Right lobe of liver (tissue), 6 donors: ENCODE measurements around the gene PTPRM. TPM values are rescaled to one million over a fixed set of nuclear protein-coding genes. Genes with fewer than 3 reads are reported as not detected.

Source experiments
- ATAC-seq, 4 donors: fragments of 200-7000 bp; cut with Tn5 transposase; one replicate each; pipeline ENCODE4 v1.9.1; 2020; ENCODE audit warnings: mild to moderate bottlenecking in 4 of 4, moderate library complexity in 4 of 4
- DNase-seq, 3 donors: peaks; one replicate each; pipeline ENCODE4 v3.0.0-alpha.2; 2020
- H3K27ac ChIP-seq, 3 donors: fragments of 200-600 bp; one replicate each; pipeline ENCODE4 v1.8.0; 2022
- H3K27me3 ChIP-seq, 2 donors: fragments of 200-600 bp; one replicate each; pipeline ENCODE4 v1.8.0; 2022
- H3K36me3 ChIP-seq, 4 donors: fragments of 200-600 bp; sonication (generic) in 1 of 4; one replicate each; pipeline versions ENCODE4 v1.5.1 to v1.8.0; 2017 to 2022; ENCODE audit warnings: control low read depth in 1 of 4
- H3K4me1 ChIP-seq, 4 donors: fragments of 200-600 bp; sonication (generic) in 1 of 4; one replicate each; pipeline versions ENCODE4 v1.5.1 to v1.8.0; 2017 to 2022; ENCODE audit warnings: control low read depth in 1 of 4
- H3K4me3 ChIP-seq, 3 donors: fragments of 200-600 bp; one replicate each; pipeline ENCODE4 v1.8.0; 2022
- H3K9me3 ChIP-seq, 4 donors: fragments of 200-600 bp; sonication (generic) in 1 of 4; one replicate each; pipeline versions ENCODE4 v1.5.1 to v1.8.0; 2017 to 2022; ENCODE audit warnings: control low read depth in 1 of 4
- POLR2A ChIP-seq: fragments of 450-650 bp; IDR thresholded peaks from one replicate; pipeline ENCODE4 v1.6.1; 2017; ENCODE audit warnings: antibody characterized with exemption, mild to moderate bottlenecking
- WGBS: methylation state at CpG from one replicate; pipeline ENCODE4 v1.1.6; 2018; ENCODE audit warnings: low coverage, low lambda C conversion rate; ENCODE audit not compliant: insufficient coverage; ENCODE audit errors: missing lambda C conversion rate; 5-methylcytosine and 5-hydroxymethylcytosine counted together
- intact Hi-C, 2 donors: fragments of 100-400 bp; cut with DNase I; formaldehyde crosslinking; loops; one replicate each; pipeline versions ENCODE4 v1.11.2 to v1.14.1; 2022
- total RNA-seq, 6 experiments: library from RNA; depleted of rRNA in 2 of 6; stranded (reverse); fragments of >200 nt in 2 of 6; fragmentation: NEBNext Ultra II Directional in 3 of 6; extraction: Animal tissue kit (Norgen Biotek cat#: 25700) in 3 of 6; gene quantifications; one replicate each; pipeline versions ENCODE4 v1.1.0 to v1.2.4, GENCODE V29; 2016 to 2023
- TF ChIP-seq, protein P1 (sequence below), 4 donors: fragments of 200-600 bp in 3 of 4; fragments of 450-650 bp in 1 of 4; IDR thresholded peaks; one replicate each; pipeline versions ENCODE4 v1.5.1 to v1.8.0; 2016 to 2022; ENCODE audit warnings: antibody characterized with exemption in 4 of 4, mild to moderate bottlenecking in 2 of 4
- donor health status: DM: no; HTN: yes; CAD: no.
- donor health status: DM: no; HTN: no; CAD: no.
- donor health status: DM: no; HTN: no; CAD: no.
- donor health status: DM: no; HTN: yes; CAD: no.
- donor health status: DM: no; HTN: yes; CAD: no.

PTPRM gene
- total RNA-seq, 6 experiments from 2014 or later, result 15.1 to 45.7 (median 26.5) TPM

DNA sequence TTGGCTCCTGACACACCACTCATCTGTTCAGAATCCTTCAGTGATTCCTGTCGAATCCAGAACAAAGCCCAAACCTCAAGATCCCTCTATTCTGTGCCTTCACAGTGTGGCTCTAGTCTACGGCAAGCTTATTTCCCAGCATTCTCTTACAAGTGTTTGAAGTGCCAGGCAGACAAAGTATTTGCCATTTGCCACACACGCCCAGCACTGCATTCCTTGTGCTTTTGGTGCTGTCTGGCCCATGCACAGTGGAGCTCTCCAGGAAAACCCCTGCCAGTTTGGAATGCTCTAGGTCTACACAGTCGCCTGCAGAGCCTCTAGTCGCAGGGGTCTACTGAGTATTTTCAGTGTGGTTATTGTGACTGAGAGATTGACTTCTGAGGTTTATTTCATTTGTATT lies 783.5 kb downstream of the PTPRM start:
- H3K4me3 ChIP-seq, result no peak overlapping the region
- H3K36me3 ChIP-seq, result no peaks in the 10 kb centered on the region
- ATAC-seq (no peak), DNase-seq (no peak)
- no peak for TF ChIP-seq POLR2A
- TF ChIP-seq, protein P1, sequence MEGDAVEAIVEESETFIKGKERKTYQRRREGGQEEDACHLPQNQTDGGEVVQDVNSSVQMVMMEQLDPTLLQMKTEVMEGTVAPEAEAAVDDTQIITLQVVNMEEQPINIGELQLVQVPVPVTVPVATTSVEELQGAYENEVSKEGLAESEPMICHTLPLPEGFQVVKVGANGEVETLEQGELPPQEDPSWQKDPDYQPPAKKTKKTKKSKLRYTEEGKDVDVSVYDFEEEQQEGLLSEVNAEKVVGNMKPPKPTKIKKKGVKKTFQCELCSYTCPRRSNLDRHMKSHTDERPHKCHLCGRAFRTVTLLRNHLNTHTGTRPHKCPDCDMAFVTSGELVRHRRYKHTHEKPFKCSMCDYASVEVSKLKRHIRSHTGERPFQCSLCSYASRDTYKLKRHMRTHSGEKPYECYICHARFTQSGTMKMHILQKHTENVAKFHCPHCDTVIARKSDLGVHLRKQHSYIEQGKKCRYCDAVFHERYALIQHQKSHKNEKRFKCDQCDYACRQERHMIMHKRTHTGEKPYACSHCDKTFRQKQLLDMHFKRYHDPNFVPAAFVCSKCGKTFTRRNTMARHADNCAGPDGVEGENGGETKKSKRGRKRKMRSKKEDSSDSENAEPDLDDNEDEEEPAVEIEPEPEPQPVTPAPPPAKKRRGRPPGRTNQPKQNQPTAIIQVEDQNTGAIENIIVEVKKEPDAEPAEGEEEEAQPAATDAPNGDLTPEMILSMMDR (IDR thresholded peaks at IDR 0.05), result no peak
- no peaks in the 10 kb centered on the region for H3K9me3 ChIP-seq
- no peaks in the 10 kb centered on the region for H3K27me3 ChIP-seq
- H3K4me1 ChIP-seq, result no peaks in the 10 kb centered on the region
- no peak overlapping the region for H3K27ac ChIP-seq
- intact Hi-C loops, result no loop called here
- WGBS, result 97% methylated on average over 4 of the region's 5 CpGs

DNA sequence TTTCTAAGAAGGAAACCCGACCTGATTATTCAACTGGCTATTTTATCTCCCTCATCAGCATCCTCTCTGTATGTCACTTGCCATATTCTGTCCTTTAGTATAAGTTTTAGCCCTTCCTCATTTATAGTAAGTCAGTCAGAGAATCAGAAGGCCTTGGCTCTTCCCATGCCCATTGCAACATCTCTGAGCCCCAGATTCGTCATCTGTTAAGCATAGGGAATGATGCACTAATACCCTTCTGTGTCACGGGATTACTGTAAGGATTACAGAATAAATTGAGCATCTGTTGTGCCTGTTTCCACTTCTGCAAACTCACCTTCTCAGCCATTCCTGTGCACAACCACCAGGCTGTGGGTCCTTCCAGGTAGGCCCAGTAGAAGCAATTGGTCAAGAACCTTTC lies 784.0 kb downstream of the PTPRM start:
- no peak overlapping the region for H3K4me3 ChIP-seq
- TF ChIP-seq, protein P1 (IDR thresholded peaks at IDR 0.05), result no peak
- no peak for TF ChIP-seq POLR2A
- H3K27me3 ChIP-seq, result no peaks in the 10 kb centered on the region
- H3K9me3 ChIP-seq, result no peaks in the 10 kb centered on the region
- no peaks in the 10 kb centered on the region for H3K4me1 ChIP-seq
- H3K36me3 ChIP-seq, result no peaks in the 10 kb centered on the region
- ATAC-seq (no peak), DNase-seq (no peak)
- H3K27ac ChIP-seq, result no peak overlapping the region
- 86% methylated on average over 3 of the region's 3 CpGs for WGBS
- intact Hi-C loops, result no loop called here

- WGBS, result 25% methylated on average over 5 of the region's 5 CpGs
- Histone ChIP-seq H3K27ac (no peak overlapping the region), H3K36me3 (no peaks in the 10 kb centered on the region), H3K4me3 (no peak overlapping the region), H3K9me3 (no peaks in the 10 kb centered on the region), H3K27me3 (no peaks in the 10 kb centered on the region), H3K4me1 (no peaks in the 10 kb centered on the region)
- TF ChIP-seq, protein P1 (IDR thresholded peaks at IDR 0.05), result no peak
- TF ChIP-seq POLR2A, result no peak
- peak in 2 of 4 donors; percentile 63 to 79 for ATAC-seq
- intact Hi-C loops, result no loop called here
- no peak for DNase-seq
Observed at GRCh38 chr18:8354304-8354703, 787.2 kb downstream of the PTPRM start.

- intact Hi-C loops, result no loop called here
- TF ChIP-seq, protein P1 (IDR thresholded peaks at IDR 0.05), result no peak
- TF ChIP-seq POLR2A, result no peak
- Histone ChIP-seq H3K27ac (no peak overlapping the region), H3K4me1 (no peaks in the 10 kb centered on the region), H3K4me3 (no peak overlapping the region), H3K36me3 (no peaks in the 10 kb centered on the region), H3K9me3 (no peaks in the 10 kb centered on the region), H3K27me3 (no peaks in the 10 kb centered on the region)
- no peak for DNase-seq
- 83% methylated on average over 3 of the region's 3 CpGs for WGBS
- no peak for ATAC-seq
Observed at GRCh38 chr18:8356001-8356400, 788.9 kb downstream of the PTPRM start.

DNA sequence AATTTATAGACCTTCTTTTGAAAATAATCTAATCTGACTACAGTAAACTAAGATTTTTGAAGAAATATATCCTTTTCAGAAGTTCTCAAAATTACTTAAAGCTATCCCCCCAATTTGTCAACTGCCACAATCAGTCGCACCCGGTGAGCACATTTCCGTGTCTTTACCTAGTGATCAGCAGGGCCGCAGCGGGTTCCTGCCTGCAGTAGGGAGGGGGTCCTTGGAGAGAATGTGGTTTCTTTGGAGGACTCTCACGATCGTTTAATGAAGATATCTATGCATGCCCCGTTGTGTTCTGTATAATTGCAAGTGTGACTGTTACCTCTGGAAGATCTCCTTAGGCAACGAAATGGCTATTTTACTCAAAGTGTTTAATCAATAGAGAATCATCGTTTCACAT lies 790.2 kb downstream of the PTPRM start:
- Histone ChIP-seq H3K9me3 (no peaks in the 10 kb centered on the region), H3K4me3 (no peak overlapping the region), H3K36me3 (no peaks in the 10 kb centered on the region), H3K27me3 (no peaks in the 10 kb centered on the region), H3K27ac (no peak overlapping the region), H3K4me1 (no peaks in the 10 kb centered on the region)
- TF ChIP-seq, protein P1 (IDR thresholded peaks at IDR 0.05), result no peak
- no peak for TF ChIP-seq POLR2A
- DNase-seq (no peak), ATAC-seq (no peak)
- 88% methylated on average over 10 of the region's 10 CpGs for WGBS
- intact Hi-C loops, result no loop called here
